ENCODE results near the gene ERBB2.
"Not testable (repeated sequence)": the region's sequence is repeated elsewhere in the genome, so short reads cannot be mapped to it uniquely, and the experiment has no call there.

The ERBB2 gene

DNA sequence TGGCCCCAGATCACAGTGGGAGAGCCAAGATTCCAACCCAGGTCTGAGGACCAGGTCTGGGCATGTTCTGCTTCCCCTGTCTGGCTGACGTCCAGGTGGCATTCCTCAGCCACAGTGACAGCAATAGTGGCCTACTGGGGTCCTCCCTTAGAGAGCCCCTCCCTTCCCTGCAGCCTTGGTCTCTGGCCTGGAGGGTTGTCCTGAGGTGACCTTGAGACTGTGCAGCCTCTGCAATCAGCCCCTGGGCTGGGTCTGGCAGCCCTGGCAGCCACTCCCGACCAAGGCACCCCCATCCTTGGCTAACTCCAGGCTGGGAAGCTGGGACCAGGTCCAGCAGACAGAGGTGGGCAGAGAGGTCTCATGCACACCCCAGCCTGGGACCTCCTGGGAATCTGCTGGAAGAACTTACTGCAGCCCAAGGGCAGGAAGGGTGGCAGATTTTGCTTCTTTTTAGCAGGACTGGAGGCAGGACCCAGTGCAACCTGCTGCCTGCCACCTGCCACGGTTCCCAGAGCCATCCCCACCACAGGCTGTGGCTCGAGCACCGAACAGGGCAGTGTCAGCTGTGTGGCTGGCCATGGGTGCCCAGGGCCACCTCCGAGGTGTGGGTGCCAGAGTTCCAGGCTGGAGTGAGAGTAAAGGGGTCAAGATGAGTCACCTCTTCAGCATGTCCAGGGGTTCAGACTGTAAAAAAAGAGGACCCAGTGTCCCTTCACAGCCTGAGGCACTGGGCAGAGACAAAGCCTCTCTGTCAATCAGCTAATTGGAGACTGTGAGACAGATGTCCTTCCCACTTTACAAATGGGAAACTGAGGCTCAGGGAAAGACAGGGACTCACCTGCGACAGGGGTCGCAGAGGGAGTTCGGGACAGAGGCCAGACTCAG is 50.5 kb downstream of the ERBB2 start:
- DNase-seq, result no peak

DNA sequence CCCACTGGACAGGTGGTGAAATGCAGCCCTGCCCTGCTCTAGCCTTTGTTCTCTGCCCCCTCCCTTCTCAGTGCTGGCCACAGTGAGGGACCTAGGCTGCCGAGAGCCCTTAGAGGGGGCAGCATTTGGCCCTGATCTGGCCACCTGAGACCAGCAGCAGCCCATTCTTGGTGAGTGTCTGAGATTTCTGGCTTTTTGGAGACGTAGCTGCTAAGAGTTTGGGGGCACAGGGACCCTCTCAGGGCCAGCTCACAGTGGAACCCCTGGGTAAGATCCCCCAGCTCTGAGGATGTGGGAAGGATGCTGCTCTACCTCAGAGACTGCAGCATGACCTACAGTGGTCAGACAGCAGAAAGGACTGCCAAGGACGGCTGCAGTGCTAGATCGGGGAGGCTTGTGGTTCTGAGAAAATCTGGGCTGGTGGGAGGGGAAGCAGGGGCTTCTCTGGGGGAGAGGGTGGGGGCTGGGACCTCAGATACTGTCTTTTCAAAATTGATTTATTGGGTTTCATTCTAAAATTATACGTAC is 51.2 kb downstream of the ERBB2 start:
- DNase-seq, result no peak

DNA sequence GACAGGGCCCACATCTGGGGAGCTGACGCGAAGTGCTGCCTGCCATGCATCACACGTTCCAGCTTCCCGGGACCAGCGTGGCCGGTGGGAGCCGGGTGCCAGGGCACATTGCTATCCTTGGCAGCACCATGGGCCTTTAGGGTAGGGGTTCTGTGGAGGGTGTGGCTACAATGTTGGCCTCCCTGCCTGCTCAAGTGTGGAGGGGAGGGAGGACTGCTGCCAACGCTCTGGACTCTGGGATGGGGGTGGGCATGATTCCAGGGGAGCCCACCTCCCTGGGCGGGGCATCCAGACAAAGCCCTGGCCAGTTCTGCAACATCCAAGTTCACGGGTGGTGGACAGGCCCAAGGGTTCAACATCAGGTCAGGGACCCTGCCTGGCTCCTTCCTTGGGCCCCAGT is 51.8 kb downstream of the ERBB2 start:
- no peak for DNase-seq

DNA sequence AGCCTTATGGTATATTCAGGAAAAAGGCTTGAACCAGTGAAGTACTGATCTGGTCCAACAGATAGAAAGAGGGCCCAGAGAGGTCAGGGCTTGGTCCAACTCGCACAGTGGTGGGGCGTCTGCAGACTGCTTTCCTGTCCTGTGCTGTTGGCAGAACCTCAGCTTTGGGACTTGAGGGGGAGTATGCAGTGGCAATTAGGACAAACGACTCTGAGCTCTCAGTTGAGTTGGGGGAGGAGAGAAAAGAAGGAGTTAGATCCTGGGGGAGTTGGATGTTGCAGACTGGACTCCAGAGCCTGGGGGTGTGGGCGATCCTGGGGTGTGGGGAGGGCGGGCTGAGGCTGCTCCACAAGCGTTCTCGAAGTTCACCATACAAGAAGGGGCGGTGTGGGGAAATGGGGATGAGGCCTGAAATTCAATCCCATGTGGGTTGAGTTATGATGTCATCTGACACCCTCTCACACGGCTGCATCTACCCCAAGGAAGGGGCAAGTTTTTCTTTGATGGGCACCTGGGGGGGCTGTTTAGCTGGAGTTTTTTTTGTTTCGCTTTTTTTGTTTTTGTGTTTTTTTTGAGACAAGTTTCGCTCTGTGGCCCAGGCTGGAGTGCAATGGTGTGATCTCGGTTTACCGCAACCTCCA is 52.5 kb downstream of the ERBB2 start:
- DNase-seq, result no peak

DNA sequence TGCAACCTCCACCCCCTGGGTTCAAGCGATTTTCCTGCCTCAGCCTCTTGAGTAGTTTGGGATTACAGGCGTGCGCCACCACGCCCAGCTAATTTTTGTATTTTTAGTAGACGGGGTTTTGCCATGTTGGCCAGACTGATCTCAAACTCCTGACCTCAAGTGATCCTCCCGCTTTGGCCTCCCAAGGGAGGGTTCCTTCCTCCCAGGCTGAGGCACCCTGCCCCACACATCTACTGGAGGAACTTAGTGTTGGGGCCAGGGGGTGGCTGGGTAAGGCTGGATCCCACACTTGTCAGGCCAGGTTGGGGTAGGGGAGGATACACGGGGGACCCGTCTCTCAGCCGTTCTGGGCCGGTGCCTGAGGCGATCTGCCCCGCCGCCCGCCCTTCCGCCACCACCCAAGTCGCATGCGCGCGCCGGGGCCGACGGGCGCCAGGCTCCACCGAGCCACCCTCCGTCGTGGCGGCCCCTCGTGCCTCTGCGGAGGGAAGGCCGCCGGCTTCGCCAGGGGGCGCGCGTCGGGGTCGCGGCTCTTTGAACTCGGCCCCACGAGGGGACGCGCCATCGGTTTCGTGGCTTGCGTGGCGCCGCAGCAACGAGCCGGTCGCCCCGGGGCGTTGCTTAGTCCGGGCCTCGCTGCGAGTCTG is 53.8 kb downstream of the ERBB2 start:
- peak; percentile 79 to 83 for DNase-seq

DNA sequence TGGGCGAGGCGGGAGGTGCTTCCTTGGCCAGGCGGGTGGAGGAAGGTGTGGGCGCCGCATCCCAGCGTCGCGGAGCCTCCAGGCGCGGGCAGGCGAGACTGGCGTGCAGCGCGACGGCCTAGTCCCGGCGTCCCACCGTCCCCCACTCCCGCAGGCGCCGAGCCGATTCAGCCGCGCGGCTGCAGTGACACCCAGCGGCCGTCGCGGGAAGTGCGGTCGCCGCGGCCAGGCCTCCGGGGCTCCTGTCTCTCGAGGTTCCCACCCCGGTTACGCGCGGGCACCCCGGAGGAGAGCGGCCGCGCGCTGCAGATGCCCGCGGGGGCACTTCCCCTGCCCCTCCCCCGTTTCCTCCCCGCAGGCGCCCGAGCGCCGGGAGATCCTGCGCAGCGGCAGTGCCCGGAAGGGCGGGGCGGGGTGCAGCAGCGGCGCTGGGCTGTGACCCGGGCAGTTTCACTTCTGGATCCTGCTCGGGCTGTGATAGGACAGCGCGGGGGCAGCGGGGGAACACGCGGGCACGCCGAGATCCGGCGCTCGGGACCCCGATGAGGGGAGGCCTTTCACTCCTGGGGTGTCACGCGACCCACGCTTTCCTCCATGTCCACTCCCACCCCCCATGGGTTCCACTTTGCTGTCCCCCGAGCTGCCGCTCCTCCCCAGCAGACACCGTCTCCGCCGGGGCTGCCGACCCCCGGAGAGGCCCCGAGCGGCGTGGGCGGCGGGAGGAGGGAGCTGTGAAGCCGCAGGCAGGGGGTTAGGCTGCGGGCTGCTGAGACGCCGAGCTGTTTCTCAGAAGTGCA is 54.5 kb downstream of the ERBB2 start:
- DNase-seq, result peak; percentile 98 to 99

DNA sequence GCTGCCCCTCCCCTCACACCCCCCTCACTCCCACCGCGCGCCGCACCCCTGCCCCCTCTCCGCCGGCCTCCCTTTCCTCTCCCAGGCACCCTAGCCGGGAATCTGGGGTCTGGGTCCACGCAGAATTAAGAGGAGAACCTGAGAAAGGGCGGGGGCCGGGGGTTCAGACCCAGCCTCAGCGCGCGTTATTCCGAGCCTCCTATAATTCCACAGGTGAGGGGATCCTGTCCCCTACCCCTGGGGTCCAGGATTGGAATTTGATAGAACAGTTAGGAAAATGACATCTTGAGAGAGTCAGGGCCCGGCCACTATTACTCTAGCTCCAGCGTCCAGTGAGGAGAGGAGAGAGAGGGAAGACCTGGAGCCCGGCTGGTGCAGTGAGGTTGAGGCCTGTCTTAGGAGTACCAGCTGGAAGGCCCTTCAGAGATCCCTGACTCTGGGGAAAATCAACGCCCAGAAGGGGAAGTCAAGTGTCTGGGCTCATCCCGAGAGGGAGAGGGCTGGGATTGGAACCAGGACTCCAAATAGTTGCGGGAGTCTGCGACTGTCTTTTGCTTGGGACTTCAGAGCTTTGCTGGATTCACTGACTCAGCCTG is 55.2 kb downstream of the ERBB2 start:
- DNase-seq, result no peak

DNA sequence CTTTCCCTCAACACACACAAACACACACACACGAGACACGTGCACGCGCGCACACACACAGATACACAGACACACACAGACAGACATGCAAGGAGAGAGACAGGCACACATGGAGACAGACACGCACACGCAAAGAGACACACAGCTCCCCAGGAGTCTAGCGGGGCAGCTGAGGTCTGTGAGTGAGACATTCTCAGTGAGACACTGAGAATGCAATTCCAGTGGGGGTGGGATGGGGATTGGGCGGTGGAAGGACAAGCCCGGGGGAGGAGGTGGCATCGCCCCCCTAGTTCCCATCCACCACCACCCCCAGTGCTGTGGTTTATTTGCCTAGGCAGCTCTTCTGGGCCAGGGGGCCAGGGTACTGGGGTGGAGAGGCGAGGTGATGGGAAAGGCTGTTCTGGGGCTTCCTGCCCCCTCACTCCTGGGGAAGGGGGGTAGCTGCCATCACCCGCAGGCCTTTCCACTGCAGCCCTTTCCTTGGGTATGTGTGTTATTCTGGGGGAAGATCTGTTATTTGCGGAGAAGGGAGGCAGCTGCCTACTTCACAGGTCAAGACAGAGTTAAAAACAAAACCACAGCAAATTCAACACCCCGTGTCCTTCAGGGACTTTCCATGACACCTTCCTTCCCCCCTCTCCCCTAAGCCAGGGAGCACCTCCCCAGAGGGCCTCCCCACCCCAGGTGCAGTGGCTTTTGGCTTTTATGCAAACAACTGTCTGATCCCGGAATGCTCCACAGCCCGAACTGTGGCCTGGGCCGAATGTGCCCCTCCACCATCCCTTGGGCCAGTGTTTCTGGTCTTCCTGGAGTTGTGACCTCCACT is 55.9 kb downstream of the ERBB2 start:
- DNase-seq, result peak; percentile 78 to 79

DNA sequence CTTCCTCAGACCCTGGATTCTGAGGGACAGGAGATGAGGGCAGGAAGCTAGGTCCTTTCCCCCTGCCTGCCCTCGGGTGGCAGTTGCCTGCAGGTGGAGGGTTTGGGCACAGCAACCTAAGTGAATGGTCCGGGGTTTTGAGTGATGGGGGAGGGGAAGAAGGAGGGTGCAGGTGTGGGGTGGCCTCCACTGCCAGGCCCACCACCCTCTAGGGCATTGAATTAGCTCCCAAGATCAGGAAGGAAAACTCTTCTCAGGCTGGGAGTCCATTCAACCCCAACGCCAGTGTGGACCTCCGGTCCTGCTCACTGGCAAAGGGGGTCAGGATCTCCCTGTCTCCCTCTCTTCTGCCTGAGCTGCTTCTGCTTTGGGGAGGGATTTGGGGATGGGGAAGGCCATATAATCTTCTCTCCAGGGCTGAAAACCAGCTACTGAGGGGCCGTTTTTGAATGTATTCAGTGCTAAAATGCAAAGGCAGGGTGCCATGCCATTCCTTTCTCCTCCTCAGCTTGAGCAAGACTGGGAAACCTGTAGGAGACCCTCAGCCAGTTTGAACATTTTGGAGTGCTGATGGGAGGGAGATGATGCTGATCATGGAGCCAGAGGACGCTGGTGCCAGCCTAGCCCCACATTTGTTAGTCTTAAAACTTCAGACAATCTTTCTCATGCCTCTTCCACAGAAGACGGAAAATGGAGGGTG is 56.7 kb downstream of the ERBB2 start:
- DNase-seq, result no peak

DNA sequence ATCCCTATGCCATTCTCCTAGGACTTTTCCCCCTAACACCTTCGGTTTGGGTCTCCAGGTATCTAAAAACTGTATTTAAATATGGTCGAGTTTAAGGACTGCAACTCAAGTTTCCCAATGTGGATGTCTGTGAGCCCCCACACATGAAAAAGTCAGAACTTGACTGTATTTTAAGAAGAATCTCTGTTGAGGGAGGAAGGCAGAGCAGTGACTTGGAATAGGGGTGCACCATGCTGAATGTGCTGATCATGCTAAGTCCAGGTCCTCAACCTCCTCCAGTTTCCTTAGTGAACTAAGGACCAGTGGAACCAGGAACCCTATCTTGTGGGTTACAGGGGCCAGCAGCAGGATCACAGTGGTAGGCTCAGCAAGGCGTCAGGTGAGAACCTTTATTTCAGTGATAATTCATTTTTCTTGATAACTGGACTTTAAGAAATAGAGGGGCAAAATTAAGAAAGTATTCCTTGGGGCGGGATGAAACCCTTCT is 57.4 kb downstream of the ERBB2 start:
- DNase-seq, result no peak

DNA sequence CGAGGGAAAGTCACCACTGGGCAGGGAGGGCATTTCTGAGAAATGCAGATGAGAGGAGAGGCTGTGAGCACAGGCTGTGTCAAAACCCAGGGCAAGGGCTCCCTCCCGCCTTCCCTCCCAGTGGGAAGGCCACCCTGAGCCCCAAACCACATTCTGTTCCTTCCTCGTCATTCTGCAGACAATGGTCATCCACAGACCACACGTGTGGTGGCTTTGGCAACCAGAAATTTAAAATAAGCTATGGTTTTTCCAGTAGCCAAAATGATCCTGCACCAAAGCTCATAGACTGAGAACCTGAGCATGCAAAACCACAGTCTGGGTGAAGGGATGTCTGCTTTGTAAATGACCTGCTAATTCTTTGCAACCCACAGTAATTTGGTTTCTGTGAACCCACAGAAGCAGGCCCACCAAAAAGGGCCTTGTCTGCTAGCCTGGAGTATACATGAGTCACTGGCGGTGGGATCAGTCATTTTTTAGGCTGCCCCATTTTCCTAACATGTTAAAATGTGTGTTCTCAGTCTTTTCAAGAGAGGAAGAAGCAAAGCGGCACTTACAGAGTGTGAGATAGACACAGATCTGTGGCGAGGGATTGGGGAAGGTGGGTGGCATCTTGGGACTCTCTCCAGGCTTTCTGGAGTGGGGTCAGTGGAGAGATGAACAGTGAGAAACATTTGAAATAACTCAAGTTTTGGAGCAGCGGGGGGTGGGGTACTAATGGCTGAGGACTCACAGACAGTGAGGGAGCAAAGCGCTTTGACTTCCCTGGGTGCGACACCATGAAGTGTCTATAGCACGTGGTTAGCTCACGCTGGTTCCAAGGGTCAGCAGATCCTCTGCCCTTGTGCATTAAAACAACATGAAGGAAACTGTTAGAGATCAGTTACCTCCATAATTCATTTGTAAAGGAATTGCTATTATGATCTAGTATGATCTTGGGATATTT is 58.3 kb downstream of the ERBB2 start:
- peak; percentile 58 to 61 for DNase-seq

DNA sequence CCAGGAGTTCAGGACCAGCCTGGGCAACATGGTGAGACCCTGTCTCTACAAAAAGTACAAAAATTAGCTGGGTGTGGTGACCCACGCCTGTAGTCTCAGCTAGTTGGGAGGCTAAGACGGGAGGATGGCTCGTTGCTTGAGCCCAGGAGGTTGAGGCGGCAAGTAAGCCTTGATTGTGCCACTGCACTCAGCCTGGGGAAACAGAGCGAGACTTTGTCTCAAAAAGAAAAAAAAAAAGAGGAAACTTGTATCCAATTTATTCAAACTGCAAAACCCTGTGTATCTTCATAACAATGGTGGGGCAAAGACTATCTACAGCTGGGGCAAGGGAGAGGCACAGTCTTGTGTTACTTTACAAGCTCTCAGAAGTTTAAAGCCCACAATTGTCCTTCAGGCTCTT is 59.3 kb downstream of the ERBB2 start:
- no peak for DNase-seq

DNA sequence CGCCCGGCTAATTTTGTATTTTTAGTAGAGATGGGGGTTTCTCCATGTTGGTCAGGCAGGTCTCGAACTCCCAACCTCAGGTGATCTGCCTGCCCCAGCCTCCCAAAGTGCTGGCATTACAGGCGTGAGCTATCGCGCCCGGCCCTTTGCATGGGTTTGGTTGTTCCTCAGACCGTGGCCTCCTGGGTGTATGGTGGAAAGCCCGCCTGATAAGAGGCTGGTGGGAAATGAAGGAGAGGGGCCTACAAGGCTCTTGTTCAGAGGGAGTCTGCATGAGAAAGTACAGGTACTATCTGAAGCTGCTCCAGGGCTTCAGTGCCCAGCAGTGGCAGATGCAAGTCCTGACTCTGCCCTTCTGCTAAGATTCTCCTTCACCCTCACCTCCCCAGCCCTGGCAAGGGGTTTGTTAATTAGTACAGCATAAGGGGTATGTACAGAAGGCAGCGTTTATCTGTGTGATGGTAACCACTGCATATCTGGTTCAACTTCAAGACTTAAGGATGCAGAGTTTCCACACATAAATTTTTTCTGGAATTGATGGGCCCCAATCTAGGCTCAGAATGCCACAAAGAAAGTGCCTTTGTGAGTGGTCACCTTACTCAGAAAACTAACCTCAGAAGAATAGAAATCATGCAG is 62.1 kb downstream of the ERBB2 start:
- no peak for DNase-seq

DNA sequence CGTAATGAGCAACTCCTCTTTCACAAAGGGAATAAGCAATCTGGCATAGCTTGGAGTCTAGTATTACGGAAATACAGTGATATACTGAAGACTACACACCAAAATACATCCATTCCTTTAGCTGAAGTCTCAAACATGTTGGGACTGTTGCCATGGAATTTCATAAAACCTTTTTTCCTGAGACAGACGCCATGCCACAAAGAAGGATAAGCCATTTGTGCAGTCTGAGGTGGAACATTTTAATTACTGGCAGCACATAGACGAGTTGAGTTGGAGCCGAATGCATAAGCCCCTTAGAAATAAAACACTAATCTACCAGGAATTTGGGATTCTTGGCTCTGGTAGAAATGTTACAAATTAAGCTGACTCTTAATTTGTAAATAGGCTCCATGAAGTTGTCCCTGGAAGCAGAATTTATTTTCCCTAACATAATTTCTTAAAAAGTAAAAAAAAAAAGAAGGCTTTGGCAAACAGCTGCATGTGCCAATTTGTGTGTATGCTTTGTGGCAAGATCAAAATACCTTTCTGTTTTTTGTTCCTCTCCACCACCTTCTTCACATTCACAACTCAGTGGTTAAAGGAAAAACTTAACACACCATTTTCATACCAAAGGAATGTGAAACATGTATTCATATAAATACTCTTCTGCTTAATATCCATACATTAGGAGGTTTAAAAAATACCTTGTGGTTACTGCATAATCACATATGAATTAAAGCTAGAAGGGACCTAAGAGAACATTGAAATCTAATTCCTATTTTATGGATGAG is 63.4 kb downstream of the ERBB2 start:
- DNase-seq, result no peak

DNA sequence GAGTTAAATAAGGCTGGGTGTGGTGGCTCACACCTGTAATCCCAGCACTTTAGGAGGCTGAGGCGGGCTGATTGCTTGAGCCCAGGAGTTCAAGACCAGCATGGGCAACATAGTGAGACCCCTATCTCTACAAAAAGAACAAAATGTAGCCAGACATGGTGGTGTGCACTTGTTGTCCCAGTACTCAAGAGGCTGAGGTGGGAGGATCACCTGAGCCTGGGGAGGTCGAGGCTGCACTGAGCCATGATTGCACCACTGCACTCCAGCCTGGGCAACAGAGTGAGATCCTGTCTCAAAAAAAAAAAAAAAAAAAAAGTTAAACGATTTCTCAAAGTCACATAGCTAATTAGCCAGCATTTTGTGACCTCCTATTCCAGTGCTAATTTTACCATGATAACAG is 64.3 kb downstream of the ERBB2 start:
- DNase-seq, result not testable (repeated sequence)

DNA sequence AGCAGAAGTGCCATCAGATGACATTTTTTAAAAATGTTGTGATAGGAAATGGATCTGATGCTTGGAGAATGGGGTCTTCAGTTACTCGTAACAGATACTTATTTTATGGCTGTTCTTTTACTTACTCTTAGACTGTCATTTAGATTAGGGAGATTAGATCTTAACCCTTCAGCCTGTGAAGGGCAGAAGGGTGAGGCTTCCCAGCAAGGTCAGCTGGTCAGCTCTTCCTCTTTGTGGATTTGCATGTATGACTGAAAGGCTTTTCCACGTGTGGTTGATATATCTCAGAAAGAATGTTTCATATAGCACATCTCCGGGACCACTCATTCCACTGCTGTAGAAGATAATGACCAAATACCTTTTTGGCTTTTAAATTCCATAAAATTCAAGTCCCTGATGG is 65.3 kb downstream of the ERBB2 start:
- DNase-seq, result no peak

DNA sequence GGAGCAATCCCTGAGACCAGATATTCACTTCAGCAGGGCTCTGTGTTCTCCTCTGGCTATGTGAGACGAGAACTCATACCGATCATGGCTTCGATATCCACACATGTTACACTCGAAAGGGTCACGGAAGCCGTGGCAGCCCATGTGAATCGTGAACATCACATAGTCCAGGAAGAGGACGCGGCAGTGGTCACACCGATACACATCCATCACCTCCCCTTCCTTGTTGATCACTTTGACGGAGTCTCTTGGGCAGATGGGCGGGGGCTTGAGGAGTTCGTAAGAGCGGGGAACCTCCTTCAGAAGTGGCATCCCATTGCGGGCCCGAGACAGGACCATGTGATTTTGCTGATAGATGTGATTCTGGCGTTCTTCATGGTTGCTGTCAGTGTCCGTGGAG is 65.9 kb downstream of the ERBB2 start:
- no peak for DNase-seq

DNA sequence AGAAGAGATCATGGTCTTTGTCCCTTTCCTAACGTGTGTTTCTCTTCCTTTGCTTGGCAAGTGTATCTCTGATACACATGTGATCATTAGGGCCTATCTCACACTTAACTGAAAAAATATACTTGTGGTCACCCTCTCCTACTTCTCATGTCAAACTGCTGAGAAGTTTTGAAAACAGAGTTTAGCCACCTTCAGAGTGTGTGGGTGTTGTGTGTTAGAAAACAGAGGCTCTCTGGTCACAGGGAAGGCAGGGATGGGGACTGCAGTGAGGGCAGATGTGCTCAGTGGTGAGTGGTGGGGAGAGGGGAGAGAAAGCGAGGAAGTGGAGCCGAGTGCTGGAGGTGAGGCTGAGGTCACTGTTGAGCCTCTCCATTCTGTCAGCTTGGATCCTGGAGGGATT is 67.3 kb downstream of the ERBB2 start:
- DNase-seq, result no peak

Measured in CD4-positive, alpha-beta T cell treated with Interleukin-1 beta for 1 hour (primary cell).